Measurements from ENCODE around the gene PEX7.
"Not testable (repeated sequence)": the region's sequence is repeated elsewhere in the genome, so short reads cannot be mapped to it uniquely, and the experiment has no call there.

PEX7 gene, protein sequence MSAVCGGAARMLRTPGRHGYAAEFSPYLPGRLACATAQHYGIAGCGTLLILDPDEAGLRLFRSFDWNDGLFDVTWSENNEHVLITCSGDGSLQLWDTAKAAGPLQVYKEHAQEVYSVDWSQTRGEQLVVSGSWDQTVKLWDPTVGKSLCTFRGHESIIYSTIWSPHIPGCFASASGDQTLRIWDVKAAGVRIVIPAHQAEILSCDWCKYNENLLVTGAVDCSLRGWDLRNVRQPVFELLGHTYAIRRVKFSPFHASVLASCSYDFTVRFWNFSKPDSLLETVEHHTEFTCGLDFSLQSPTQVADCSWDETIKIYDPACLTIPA

GRCh38 chr6:136822376-136823127 lies at the start of gene PEX7:
PEX7 (plus strand) TSS chr6:136822592; CDS start chr6:136822666, 74 bp downstream.
- DNase-seq: peak; percentile 93

- DNase-seq: no peak
These were observed 49.5 kb upstream of the PEX7 start for GRCh38 chr6:136772685-136773472.

GRCh38 chr6:136773473-136773796 lies 49.0 kb upstream of the PEX7 start:
- DNase-seq: no peak

DNA sequence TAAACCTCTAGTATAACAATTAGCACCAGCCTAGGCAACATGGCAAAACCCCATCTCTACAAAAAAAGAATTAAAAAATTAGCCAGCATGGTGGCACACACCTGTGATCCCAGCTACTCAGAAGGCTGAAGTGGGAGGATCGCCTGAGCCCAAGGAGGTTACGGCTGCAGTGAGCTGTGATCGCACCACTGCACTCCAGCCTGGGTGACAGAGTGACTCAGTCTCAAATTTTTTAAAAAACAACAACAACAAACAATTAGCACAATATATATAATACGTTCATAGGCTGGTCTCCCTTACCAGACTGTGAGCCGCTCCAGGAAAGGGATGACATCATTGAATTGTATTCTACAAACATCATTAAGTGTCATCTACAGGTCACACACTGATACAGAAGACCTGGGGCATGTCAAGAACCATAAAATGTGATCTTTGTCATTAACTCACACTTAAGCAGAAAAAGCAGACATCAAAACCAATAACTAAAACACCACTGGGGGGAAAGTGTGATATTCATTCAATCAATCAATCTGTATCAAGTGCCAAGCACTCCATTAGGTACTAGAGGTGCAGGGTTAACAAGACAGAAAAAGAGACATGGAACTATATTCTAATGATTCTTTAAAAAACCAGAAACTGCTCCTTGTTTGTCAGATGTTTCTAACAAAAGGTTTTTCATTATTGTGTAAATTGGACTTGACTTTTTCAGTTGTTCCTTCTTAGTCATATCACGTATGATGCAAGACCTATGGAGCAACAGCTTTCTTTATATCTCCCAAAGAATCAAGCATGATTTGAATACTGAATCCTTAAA lies 48.0 kb upstream of the PEX7 start:
- DNase-seq: no peak

DNA sequence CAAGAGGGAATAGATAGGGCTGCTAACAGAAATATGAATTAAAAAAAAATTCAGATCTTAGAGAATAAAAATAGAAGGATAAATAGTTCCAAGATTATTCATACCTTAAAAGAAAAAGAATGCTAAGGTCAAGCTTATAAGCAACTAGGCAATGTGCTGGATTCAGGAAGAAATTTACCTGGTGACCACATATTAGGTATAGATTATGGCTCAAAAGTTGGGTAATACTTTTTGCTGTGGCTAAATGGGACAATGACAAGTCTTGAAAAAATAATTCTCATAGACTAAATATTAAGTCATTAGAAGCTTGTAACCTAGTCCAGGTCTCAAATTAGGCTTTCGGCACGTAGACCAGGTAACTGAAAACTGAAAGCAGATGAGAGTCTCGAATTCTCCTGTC lies 47.3 kb upstream of the PEX7 start:
- no peak for DNase-seq

DNA sequence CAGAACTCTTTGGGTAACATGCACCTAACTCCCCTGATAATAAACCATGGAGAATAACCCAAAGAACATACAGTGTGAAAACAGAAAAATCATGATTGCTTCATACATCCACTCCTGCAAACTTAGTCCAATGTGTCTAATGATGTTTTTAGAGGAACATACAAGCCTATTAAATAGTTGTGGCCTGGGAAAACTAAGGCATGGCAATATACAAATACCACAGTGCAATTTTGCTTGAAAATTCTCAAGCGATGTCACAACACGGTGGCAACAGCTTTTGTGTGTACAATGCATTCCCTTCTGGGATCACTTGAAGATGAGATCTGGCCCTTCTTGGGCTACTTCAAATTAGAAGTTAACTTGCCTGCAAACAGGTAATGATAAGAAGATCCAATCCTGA lies 46.8 kb upstream of the PEX7 start:
- DNase-seq: no peak

DNA sequence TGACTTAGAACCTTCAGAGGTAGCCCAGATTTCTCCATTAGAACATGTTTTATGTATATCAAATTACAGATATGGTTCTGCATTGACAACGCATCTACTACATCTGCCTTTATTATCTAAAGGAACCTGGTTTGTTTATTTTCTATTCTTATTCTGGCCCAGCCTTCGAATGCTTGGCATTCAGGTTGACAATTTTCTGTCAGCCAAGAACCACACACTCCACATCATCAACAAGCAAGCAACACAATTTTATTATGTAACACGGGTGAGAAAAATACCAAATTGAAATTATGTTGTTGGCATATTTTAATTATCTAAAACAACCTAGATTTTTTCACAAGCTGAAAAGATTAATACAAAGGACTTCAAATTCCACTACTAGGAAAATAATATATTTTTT lies 44.7 kb upstream of the PEX7 start:
- no peak for DNase-seq

DNA sequence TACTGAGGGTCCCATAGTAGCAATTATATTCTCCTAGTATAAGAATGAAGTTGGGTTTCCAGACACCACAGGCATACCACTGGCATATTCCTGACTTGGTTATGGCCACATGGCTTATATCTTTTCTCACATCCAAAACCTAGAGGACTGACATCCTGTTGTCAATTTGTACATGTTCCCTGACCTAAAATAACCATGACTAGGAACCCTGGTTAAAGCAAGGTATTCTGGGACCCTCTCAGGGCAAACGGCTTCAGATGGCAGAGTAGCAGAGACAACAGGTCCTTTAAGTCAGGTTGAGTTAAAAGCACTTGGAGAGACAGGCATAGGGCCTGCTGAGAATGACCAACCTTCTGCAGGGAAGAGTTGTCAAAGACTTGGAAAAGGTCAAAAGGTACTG lies 42.7 kb upstream of the PEX7 start:
- no peak for DNase-seq

DNA sequence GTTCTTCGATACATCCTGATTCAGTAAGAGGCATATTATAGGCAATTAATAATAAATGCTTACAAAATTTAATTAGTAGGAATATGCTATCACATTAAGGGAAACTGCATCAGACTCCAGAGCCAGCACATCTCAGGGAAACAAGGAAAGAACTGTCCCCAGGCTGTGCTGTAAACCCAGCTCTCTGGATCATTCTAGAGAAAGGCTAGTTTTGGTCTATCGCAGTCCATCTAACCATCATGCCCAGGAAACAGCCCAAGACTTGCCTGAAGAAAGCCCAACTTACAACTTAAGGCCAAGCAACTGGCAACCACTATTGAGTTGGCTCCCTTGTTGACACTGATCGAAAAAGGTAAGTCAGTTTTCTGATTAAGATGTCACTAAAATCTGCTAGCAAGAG lies 41.4 kb upstream of the PEX7 start:
- DNase-seq: no peak

GRCh38 chr6:136782021-136782770 lies 40.2 kb upstream of the PEX7 start:
- no peak for DNase-seq

DNA sequence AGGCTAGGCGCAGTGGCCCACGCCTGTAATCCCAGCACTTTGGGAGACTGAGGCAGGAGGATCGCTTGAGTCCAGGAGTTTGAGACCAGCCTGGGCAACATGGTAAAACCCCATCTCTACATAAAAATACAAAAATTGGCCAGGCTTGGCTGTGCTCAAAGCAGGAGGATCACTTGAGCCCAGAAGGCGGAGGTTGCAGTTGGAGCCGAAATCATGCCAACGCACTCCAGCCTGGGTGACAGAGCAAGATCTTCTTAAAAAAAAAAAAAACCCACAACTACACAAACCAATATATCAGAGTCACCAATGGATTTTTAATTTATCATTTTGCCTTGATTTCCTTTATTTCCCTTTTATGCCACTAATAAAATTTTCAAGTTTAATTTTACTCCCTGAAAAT lies 39.4 kb upstream of the PEX7 start:
- DNase-seq: no peak

- DNase-seq: peak; percentile 34
These were observed 38.7 kb upstream of the PEX7 start for GRCh38 chr6:136783495-136784270.

GRCh38 chr6:136784271-136784664 lies 38.1 kb upstream of the PEX7 start:
- no peak for DNase-seq

- peak; percentile 48 for DNase-seq
These were observed 37.3 kb upstream of the PEX7 start for GRCh38 chr6:136784910-136785746.

DNA sequence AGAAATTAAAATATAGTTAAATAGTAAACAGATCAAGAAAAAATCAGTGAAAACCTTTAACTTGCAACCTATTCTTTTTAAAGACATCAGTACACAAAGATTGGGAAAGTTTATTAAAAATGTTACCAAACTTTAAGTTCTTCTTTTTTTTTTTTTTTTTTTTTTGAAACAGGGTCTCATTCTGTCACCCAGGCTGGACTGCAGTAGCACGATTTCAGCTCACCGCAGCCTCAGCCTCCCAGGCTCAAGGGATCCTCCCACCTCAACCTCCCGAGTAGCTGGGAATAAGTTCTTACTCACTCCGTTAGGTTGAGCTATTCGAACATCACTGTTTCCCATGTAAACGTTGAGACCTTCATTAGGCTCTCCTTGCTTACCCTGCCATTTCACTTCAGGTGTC lies 35.7 kb upstream of the PEX7 start:
- DNase-seq: no peak

DNA sequence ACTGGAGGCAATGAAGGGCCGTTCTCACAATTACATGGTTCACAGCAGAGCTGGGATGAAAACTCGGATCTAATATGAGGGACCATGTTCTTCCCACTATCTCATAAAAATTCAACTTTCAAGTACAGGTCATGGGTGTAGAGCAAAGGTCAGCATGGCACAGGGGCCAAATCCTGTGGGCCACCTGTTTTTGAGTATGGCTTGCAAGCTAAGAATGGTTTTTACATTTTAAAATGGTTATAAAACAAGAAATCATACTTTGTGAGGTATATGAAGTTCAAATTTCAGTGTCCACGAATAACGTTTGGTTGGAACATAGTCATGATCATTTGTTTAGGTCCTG lies 34.7 kb upstream of the PEX7 start:
- DNase-seq: no peak

GRCh38 chr6:136788069-136788902 lies 34.1 kb upstream of the PEX7 start:
- DNase-seq: peak; percentile 74

DNA sequence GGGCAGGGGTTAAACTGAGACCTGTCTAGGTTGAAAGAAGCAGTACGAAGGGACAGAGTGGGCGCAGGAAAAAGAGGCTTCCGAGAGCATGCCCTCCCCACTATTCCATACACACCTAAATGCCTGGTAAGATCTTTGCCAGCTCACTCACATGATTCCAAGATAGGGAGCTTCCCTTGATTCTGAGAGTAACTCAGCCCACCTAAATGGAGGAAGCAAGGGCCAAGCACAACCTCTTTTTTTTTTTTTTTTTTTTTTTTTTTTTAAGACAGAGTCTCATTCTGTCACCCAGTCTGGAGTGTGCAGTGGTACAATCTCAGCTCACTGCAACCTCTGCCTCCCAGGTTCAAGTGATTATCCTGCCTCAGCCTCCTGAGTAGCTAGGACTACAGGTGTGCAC lies 33.0 kb upstream of the PEX7 start:
- DNase-seq: not testable (repeated sequence)
